ENCODE results near the gene SHROOM4.

SHROOM4 gene

DNA sequence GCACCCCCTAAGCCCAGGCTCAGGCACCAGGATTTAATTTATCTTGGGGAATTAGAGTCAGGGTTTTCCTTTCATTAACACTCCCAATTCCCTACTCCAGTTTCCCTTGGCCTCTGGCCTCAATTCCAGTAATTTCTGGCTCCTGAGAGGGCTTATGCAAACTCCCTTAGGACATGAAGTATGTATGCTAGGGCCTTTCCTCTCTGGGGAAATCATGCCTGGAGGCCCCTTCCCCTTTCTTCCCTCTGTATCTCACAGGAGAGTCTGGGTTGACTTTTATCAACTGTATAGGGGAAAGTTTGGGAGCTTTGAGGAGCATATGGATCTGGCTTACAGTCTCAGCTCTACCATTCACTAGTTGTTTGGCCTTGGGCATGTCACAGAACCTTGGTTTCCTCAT is 169.5 kb downstream of the SHROOM4 start:
- no peak for TF ChIP-seq CTCF (conservative IDR thresholded peaks at IDR 0.05)
- H3K27ac ChIP-seq = no peak overlapping the region

- TF ChIP-seq CTCF (conservative IDR thresholded peaks at IDR 0.05) = no peak
- H3K27ac ChIP-seq = no peak overlapping the region
Measured at GRCh38 chrX:50643525-50644137, 170.4 kb downstream of the SHROOM4 start.

DNA sequence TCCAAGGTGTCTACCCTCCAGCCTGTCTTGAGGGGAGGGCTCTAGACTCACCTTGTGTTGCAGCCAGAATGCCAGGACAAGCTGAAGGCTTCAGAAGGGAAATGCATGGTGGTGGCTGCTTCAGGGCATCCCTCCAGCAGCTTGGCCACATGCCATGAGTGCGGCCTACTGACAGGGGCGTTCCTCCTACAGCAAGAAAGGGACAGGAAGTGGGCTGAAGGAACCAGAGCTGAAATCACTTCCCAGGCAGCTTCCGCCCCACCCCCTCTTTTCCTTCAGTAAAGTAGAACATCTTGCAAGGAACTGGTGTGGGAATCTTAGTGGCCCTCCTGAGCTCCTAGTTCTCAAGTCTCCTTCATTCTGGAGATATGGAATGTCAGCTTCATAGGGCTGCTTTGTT is 175.9 kb downstream of the SHROOM4 start:
- no peak overlapping the region for H3K27ac ChIP-seq
- no peak for TF ChIP-seq CTCF (conservative IDR thresholded peaks at IDR 0.05)

DNA sequence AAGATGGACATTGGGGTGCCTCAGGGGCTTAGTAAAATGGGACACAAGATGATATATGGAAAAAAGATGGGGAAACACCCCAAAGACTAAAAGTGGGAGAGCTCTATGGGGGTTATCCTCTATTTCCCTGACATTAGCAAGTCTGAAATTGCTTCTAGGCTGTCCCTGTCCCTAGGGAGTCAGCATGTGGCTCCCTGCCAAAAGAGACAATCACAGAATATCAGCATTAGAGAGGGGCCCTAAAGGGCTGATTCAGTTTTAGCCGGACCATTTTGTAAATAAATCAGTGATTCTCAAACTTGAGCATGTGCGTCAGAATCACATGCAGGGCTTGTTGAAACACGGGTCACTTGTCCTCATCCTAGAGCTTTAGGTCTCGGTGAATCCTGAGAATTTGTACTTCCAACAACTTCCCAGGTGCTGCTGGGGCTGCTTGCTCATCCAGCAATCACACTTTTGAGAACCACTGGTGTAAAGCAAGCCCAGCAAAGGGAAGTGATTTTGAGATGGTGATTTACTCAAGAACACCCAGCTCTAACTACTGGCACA is 178.1 kb downstream of the SHROOM4 start:
- no peak overlapping the region for H3K27ac ChIP-seq
- no peak for TF ChIP-seq CTCF (conservative IDR thresholded peaks at IDR 0.05)

DNA sequence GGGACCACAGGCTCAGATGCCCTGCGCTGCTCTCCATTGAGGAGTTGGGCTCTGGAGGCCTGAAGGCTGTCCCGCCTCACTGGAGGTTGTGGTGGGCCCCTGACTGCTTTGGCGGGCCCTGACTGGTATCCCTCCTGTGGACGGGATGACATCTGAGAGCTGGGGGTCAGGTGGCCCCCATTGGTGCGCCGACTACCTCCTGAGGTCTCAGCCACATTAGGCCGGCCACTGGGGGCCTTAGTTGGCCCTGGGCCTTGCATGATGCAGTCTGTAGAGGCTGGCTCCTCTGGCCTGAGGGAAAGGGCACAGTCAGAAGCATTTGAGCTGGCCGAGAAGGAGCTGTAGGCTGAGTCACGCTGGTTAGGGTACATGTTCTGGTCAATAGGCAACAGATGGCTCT is 178.8 kb downstream of the SHROOM4 start:
- H3K27ac ChIP-seq = no peak overlapping the region
- TF ChIP-seq CTCF (conservative IDR thresholded peaks at IDR 0.05) = no peak

DNA sequence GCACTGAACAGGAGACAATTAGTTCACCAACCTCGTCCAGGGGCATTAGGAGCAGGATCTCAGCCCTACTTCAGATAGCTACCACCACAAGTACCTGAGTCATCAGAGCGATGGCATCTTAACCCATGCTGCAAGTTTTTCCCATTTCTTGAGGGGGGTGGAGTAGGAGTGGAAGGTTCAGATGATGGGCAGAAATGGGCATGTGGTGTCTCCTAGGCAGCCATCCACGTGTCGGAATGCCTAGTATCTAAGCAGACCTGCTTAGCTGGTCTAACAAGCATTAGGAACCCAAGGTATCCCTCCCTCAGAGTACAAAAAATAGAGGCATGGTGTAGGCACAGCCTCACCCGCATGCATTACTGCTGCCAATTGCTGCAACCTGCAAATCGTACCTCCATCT is 184.2 kb downstream of the SHROOM4 start:
- no peak overlapping the region for H3K27ac ChIP-seq
- TF ChIP-seq CTCF (conservative IDR thresholded peaks at IDR 0.05) = no peak

- no peak for TF ChIP-seq CTCF (conservative IDR thresholded peaks at IDR 0.05)
- H3K27ac ChIP-seq = no peak overlapping the region
Measured at GRCh38 chrX:50627696-50628095, 186.3 kb downstream of the SHROOM4 start.

Data from VCaP (cell line).